Stimulated activated CD4-positive, alpha-beta T cell treated with anti-CD3 and anti-CD28 coated beads, Interleukin-4, amount 100 ng/mL, for 4 hours (primary cell): ENCODE results near the gene SLC25A45.
"Not testable (repeated sequence)": the region's sequence is repeated elsewhere in the genome, so short reads cannot be mapped to it uniquely, and the experiment has no call there.

ENCODE experiments used
- DNase-seq, 2 experiments: peaks; one replicate each; pipeline ENCODE4 v3.0.0-alpha.2; 2020

The SLC25A45 gene

DNA sequence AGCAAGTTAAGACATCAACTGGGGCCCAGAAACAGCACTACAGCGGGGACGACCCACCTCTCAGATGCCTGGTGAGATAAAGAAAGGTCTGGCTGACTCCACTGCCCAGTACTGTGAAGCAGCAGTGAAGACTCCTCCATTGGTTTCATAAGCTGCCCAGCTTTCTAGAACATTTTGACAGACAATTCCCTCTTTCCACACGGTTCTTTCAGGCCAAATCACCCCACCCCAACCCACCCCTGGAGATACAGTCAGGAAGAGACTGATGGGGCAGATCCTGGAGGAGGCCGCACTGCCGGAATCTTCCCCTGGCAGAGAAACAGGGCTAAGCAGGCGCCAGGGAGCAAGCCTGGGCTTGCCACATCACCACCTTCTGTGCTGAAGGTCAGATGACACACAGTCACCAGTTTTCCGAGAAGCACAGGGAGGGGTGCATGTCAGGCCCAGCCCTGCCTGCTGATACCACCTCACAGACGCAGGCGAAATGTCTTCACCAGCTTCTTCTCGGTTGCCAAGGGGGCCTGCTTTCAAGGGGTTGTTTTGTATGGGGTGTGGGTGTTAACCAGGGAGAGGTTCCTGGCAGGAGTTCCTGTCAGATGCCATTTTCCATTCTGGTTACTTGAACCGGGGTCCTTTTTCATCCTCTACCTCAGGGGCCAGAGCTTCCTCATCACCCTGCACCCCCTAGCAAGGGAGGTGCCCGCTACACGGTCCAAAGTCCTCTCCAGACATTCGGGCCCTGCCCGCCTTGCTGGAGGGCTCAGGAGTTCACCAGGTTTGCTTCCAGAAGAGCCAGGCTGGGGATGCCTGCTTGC, 38.7 kb upstream of the SLC25A45 start:
- DNase-seq, result peak; percentile 73 to 93

DNA sequence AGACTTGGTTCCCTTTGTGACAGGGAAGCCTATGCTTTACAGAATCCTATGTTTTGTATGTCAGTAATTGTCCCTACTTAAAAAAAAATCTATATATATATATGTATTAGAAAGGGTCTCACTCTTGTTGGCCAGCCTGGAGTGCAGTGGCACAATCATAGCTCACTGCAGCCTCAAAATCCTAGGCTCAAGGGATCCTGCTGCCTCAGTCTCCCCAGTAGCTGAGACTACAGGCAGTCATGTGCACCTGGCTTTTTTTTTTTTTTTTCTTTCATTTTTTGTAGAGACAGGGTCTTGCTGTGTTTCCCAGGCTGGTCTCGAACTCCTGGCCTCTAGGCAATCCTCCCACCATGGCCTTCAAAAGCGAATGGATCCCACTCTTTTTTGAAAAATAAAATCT, 38.1 kb upstream of the SLC25A45 start:
- DNase-seq, result no peak

DNA sequence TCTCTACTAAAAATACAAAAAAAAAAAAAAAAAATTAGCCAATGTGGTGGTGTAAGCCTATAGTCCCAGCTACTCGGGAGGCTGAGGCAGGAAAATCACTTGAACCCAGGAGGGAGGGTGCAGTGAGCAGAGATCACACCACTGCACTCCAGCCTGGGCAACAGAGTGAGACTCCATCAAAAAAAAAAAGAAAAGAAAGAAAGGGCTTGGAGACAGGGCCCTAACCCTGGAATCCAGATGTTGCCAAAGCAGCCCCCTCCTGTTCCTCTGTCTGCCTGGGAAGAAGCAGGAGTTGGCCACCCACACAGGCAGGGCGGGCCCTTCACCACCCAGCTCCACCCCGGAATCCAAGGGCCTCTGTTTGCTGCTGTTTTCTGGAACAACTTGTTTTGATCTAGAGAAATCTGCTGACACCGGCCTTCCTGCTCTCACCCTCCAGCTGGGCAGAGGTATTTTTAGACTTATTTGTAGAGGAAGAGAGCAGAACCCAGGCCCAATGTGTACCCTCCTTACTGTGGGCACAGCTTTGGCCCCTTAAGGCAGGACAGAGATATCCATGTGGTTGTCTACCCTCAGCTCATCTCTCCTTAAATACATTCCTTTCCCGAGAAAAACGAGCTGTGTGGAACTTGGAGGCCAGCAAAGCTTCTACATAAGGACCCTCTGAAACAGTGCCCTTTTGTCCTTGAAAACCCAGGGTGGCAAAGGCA, 37.5 kb upstream of the SLC25A45 start:
- DNase-seq, result peak; percentile 48 to 55

DNA sequence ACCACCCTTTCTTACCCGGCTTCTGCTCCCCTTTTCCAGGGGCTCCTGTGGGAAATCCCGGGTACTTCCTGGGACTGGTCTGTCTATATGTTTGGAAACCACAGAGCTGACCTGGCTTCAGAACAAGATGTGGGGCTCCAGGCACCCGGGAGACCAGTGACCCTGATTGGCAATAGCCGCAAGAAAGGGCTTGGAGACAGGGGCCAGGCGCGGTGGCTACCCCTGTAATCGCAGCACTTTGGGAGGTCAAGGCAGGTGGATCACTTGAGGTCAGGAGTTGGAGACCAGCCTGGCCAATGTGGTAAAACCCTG, 37.0 kb upstream of the SLC25A45 start:
- peak in 1 of 2 experiments; percentile 19 for DNase-seq

DNA sequence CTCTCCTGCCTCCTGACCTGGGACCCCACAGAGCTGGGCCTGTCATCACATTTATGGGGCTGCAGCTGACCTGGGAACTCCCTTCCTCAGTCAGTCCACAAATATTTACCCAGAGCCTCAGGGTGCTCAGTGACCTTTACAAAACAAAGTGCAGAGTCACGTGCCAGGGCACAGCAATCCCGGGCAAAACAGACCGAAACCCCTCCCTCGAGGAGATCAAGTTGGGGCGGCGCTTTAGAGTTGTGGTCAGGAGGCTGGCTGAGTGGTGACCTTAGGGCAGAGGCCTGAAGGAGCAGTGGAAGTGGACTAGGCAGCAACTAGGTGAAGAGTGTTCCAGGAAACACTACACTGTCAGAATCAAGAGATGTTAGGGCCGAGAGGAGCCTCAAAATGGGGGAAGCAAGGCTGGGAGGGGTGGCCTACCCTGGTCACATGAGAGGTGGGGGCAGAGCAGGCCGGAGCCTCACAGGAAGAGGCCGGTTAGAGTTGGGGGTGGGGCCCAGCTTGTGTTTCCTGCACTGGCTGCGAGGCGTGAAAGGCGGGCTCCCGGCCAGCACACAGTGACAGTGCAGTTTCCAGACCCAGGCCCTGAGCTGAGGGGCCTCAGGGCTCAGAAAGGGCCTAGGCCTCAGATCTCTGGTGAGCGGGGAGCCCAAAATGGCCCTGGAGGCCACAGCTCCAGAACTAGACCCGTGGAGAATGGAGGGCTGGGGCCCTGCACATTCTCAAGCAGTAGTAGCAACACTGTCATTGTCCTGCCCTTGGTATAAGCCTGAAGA, 36.4 kb upstream of the SLC25A45 start:
- DNase-seq, result peak; percentile 72 to 80

DNA sequence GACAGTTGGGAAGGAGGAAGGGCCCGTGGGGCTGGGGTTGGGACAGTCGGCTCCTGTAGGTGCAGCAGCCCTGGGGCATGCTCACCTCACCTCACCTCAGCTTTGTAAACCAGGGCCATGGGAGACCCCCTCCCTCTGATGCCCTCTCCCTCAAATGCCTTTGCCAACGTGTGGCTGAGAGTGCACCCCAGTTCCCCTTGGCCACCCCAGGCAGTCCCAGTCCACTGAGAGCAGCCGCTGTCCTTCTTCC, 35.9 kb upstream of the SLC25A45 start:
- peak in 1 of 2 experiments; percentile 10 for DNase-seq

DNA sequence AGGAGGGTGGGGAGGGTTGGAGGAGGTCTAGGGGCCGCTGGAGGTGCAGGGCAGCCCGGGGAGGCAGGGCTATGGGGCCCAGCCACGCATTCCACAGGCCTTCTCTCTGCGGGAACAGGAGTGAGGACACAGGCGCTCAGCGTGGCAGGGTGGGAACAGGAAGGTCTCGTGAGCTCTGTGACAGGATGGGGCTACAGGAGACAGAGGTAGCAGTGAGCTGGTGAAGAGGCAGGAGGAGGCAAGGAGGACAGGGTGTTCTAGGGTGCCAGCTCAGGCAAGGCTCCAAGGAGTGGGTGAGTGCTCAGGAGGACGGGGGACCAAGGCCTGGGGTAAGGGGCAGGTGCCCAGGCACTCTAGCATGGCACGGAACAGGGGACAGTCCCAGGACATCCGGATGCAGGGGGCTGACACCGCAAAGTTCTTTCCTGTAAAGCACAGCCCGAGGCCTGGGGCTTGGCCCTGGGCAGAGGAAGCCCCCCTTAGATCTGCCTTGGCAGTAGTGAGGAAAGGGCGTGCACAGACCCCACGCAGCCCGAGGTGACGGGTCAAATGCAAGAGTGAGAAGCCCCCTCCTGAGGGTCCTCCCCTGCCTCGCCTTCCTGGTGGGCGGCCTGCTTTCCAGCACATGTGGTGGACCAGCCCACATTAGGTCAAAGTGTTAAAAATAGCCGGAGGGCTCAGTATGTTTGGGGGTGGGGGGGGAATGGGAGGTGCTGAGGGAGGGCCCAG, 35.4 kb upstream of the SLC25A45 start:
- peak; percentile 23 to 30 for DNase-seq

DNA sequence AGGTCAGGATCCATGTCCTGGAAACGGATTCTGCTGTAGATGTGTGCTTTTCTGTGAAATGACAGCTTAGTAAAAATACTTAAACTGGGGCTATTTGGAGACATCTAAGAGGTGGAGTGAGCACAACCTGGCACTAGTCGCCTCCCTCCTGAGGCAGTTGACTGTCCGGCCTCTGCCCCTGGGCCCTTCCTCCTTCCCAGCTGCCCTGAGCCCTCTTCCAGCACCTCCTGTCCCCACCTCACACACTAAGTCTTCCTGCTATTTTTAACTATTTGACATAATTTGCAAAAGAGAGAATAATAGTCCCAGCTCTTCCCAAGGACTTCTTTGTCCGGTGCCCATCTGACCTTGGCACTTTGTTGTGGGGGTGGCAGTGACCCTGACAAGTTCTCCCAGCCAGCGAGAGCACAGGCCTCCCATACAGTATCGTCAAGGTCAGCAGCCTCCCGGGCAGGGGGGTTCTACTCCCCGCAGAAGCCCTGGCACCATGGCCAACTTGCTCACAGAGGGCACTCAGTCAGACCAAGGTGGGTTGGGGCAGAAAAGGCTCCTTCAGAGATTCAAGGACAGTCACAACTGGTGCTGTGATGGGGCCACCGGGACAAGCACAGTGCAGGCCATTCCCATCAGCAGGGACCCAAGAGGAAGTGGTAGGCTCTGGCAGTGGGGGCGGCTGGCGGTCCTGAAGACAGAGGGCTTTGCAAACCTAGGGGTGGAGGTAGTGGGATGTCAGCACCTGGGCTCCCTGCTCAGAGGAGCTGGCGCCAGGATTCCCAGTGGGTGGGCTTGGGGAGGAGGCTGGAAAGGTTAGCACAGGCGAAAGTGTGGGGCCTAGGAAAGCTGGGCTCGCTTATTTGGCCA, 34.6 kb upstream of the SLC25A45 start:
- peak in 1 of 2 experiments; percentile 30 for DNase-seq

DNA sequence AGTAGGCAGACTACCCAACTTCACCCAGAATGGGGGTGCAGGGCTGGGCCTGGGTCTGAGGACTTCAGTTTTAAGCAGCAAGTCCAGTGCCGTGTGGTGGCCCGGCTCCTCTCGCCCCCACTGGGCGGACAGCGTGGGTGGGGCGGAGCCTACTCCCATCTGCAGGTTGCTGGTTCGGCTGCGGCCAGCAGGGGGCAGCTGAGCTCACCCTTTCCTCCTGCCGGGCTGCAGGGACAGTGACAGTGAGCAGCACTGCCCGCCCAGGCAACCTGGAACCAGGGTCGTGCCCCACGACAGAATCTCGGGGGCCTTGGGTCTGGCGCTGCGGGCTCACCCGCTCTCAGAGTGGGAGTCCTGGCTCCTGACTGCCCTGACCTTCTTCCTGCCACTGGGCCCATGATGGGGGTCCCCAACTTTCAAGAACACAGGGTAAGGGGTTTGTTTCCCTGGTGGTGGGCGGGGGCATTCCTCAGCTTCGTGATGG, 33.9 kb upstream of the SLC25A45 start:
- DNase-seq, result peak; percentile 87 to 92

DNA sequence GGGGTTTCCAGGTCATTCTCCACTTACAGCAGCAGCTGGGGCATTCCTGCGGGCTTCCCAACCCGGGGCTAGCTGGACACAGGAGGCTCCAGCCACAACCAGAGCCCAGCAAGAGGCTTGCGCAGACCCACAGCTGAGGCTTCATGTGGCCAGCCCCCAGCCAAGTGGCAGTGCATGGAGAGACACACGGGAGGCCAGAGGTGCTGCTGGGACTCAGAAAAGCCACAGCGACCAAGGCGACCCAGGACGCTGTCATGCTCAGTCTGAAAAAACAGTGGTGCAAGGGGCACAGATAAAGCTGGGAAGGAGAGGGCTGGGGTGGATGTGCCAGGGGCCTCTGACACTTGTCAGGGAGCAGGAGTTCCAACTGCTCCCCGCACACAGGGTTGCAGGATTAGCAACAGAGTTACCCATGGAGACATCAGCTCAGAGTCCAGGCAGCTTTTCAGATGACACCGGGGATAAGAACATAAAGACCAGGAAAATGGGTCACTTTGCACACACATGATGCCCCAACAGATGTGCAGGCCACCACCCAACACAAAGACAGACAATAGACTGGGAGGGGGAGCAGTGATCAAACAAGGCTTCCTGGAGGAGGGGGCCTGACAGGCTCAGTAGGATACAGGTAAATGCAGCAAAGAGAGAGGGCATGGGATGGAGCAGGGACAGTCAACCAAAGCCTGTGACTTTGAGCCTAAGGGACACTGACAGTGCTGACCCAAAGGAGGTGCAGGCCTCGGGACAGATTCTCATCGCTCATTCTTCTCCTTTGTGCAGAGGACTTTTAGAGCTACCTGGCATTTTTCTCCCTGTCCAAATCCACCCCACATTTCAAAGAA, 33.3 kb upstream of the SLC25A45 start:
- no peak for DNase-seq

DNA sequence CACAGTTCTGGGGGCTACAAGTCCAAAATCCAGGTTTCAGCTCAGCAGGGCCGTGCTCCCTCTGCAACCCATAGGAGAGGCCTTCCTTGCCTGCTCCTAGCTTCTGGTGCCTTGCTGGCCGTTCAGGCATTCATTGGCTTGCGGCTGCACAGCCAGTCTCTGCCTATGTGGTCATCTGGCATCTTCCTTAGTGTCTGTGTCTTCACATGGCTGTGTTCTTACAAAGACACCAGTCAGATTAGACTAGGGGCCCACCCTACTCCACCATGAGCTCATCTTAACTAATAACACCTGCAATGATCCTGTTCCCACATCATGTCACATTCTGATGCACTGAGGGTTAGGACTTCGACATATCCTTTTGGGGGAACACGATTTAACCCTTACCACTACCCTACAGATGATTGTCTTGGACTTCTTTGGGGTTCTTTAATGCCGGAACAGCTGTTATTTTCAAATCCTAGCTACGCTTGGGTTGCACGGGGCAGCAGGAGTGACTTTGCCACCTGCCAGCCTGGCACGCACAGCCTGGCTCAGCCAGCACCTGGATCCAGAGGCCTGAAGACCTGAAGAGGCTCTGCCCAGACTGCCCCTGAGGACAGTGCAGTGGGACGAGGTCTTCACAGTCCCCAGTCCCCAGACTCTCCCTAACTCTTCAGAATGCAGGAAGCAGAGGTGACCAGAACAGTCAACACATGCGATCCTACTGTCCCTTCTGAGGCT, 32.5 kb upstream of the SLC25A45 start:
- no peak for DNase-seq

DNA sequence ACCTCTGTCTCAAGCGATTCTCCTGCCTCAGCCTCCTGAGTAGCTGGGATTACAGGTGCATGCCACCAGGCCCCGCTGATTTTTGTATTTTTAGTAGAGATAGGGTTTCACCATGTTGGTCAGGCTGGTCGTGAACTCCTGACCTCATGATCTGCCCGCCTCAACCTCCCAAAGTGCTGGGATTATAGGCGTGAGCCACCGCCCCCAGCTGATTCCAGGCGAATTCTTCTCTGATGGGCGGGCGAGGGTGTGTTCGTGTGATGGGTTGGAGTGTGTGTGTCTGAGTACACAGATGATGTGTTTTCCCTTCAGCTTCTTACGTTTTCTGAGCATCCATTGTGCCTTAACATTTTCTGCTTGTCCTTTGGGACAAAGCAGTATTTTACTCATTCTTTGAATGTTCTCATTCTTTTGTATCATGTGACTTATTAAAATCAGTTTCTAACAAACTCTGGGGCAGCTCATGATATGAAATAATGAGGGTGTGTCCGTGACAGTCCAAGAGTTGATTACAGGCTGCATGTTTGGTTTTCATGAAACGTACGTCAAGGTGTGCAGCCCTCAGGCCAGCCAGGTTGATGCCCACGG, 30.7 kb upstream of the SLC25A45 start:
- not testable (repeated sequence) for DNase-seq

DNA sequence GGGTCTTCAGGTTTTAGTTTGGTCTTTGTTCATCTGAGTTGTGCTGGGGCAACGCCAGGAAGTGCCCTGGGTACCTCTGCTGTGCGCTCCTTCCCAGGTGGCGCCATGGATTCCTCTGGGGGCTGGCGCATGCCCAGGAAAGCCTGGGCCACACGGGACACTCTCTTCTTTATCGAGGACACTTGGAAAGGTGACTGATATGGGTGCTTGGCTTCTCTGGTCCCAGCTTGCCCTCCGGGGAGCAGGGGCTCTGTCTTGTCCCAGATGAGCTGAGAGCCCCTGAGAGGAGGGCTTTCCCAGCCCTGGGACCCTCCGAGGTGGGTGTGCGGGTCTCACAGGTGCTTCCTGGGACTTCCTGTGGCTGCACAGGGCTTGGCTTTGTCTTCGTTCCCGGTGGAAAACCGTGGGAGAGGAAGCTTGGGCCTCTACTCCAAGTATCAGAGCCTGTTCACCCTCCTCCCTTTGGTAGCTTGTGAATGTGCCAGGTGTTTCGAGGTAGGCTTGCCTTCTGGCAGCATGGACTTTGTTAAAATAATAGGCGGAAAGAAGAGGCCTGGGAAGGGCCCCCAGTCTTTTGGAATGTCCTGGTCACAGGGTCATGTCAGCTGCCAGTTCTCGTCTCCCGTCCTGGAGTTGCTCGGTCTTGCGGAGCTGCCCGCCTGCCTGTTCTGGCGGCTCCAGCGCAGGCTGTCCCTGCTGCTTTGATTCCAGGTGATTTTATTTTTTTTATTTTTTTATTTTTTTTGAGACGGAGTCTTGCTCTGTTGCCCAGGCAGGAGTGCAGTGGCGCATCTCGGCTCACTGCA, 30.0 kb upstream of the SLC25A45 start:
- no peak for DNase-seq

DNA sequence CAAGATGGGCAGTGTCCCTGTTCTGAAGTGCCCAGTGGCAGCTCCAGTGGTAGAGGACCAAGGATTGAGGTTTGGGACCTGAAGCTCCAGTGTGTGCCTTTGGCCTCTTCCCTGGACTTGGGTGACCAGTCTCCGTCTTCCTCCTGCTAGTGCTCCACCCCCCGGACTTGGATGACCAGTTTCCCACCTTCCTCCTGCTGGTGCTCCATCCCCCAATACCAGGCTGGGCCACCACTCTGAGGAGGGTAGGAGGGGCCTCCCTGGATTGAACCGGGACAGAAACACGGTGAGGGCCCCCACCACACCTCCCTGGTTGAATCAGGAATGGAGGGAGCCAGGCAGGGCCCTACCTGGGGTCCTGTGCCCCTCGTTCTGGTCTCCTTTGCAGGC, 29.2 kb upstream of the SLC25A45 start:
- DNase-seq, result no peak

DNA sequence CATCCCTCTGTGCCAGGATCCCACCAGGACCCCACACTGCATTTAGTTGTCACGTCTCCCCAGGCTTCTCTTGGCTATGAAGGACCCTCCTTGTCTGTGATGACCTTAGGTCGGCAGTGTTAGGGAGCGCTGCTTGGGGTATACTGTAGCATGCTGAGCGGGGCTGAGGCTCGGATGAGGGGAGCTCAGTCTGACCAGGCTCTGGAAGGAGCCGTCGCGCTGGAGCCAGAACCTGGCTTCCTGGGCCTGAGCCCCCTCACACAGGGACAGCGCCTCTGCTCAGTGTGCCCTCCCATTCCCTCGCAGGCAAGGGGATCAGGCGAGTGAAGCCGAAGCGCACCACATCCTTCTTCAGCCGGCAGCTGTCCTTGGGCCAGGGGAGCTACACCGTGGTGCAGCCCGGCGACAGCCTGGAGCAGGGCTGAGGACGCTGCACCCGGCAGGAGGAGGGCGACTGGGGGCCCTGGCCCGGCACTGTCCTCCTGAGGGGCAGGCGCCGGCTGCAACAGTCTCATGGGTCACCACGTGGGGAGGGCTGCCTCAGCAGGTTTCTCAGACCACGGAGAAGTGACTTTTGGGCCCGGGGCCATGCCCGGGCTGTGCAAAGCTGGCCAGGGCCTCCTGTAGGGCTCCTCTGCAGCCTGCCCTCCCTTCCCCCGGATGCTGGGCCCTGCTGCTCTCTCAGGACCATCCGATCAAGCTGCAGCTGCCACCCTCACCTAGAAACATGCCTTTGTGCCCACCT, 28.7 kb upstream of the SLC25A45 start:
- DNase-seq, result no peak

DNA sequence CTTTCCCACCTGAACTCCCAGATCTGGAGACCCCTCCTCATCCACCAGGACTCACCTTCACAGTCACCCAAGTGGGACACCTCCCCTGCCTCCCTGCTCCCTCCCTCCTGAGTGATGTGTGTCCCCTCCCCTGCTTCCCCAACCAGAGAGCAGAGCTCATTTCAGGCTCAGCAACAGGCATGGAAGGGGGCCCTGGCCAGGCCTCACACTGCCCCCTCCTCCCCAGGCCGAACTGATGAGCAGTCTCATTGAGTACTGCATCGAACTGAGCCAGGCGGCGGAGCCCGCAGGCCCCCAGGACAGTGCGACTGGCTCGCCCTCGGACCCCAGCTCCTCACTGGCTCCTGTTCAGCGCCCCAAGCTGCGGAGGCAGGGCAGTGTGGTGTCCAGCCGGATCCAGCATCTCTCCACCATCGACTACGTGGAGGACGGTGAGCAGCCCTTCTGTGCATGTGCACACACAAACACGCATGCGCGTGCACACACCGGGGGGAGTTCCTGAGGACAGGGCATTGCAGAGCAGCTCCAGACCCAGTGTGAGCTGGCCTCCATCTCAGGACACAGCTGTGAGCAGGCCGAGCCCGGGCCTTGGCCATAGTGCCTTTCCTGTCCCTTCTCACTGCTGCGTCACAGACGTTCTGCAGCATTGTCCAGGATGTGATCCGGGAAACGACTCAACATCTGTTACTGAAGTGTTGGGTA, 22.3 kb upstream of the SLC25A45 start:
- DNase-seq, result no peak

DNA sequence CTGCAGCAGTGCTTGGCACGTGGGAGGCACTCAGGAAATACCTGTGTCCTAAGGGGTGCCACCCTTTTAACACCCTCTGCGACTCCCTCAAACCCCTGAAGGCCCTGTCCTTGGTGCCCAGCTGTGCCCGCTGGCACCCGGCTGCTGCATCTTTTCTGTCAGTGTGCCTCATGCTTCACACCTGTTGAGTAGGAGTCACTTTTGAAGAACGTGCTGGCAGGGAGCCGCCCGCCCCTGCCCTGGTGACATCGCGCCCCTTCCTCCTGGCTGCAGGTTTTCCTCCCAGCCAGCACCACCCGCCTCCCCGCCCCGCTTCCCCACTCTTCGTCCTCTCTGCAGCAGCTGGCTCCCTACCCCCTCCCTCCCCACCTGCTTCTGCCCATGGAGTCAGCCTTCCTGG, 21.8 kb upstream of the SLC25A45 start:
- no peak for DNase-seq

DNA sequence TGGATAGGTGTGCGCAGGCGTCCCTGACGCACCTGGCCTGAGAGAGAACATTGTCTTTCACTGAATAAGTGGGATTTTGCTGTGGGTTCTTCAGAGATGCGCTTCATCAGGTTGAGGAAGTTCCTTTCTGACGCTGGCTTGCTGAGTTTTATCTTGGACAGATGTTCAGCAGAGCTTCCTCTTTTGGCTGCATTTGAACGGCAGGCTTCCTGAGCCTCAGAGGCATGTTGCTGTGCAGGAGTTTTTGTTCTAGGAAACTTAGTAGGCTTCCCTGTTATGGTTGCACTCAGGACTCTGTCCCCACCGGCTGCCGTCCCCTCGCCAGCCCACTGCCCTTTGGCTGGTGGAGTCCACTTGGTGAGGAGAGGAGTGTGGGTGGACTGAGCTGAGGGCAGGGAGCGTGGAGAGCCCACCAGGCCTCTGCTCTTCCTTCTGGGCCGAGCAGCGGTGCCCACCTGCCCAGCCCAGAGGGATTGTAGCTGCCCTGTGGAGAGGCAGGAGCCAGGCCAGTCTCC, 21.2 kb upstream of the SLC25A45 start:
- no peak for DNase-seq
